Measurements from ENCODE around the gene GATA3.
"Not testable (repeated sequence)": the region's sequence is repeated elsewhere in the genome, so short reads cannot be mapped to it uniquely, and the experiment has no call there.

Gene GATA3

DNA sequence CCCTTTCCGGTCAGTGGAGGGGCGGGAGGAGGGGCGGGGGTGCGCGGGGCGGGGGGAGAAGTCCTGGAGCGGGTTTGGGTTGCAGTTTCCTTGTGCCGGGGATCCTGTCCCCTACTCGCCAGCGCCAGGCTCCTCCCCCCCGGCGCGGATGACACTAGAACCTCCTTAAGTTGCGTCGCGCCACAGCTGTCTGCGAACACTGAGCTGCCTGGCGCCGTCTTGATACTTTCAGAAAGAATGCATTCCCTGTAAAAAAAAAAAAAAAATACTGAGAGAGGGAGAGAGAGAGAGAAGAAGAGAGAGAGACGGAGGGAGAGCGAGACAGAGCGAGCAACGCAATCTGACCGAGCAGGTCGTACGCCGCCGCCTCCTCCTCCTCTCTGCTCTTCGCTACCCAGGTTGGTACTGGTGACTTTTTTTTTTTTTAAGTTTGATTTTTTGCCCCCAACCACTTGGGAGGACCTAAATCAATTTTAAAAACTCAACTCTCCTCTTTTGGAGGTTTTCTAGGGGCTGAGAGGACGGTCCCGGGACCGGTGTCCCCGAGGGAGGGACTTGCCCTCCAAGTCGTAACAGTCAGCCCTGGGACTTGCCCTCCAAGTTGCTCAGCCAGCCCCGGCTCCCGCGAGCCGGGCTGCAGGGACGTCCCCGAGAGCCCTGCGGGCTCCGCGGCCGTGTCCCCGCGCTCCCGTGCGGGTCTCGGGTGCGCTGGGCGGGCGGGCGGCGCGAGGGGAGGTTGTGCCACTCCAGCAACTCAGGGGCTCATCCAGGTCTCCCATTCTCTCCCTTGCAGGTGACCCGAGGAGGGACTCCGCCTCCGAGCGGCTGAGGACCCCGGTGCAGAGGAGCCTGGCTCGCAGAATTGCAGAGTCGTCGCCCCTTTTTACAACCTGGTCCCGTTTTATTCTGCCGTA, at the start of gene GATA3:
GATA3 (plus strand) TSS at position 195 of the 914 bp plus-strand sequence. CDS start 968 bp downstream, outside the sequence.
- H3K27ac Mint-ChIP-seq, result peak within 1 kb of the TSS; percentile 99
- DNase-seq (ENCODE audit: low spot score), result peak; percentile 92
- H3K4me3 Mint-ChIP-seq, result peak within 1 kb of the TSS; percentile 98
- H3K4me1 Mint-ChIP-seq (ENCODE audit: low read depth), result peaks cover 22% of the 10 kb centered on the region
- H3K36me3 Mint-ChIP-seq (ENCODE audit: low read depth), result peaks cover 64% of the 10 kb centered on the region
- no peaks in the 10 kb centered on the region for H3K9me3 Mint-ChIP-seq
- H3K27me3 Mint-ChIP-seq (ENCODE audit: low read depth), result peaks cover 5% of the 10 kb centered on the region

DNA sequence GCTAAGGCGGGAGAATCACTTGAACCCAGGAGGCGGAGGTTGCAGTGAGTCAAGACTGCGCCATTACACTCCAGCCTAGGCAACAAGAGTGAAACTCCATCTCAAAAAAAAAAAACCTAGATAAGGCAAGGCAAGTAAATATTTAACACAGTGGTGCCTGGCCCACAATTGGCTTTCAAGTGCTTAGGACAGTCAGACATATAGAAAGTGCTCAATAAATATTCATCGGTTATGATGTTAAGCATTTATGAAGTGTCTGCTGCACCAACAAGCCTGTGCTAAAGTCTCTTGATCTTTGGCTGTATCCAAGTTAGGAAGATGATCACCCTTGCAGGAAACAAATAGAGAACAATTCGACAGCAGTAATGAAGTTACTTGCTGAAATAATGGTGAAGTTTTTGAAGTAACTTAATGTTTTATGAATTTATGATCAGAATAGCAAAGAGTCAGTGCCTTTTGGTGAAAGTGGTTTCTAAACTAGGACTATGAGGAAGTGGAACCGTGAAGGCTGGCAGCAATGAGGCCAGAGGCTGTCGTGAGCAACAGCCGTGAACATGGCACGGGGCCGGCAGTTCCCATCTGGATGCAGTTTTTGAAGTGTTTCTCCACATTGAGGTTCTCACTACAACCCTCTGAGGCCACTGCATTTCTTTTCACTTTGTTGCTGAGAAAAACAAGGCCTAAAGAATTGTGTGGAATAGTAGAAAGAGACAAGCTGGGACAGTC, 48.1 kb upstream of the GATA3 start:
- no peaks in the 10 kb centered on the region for H3K4me1 Mint-ChIP-seq (ENCODE audit: low read depth)
- peaks cover 23% of the 10 kb centered on the region for H3K36me3 Mint-ChIP-seq (ENCODE audit: low read depth)
- H3K9me3 Mint-ChIP-seq, result peaks cover 22% of the 10 kb centered on the region
- H3K4me3 Mint-ChIP-seq, result no peak overlapping the region
- DNase-seq (ENCODE audit: low spot score), result no peak
- no peak overlapping the region for H3K27ac Mint-ChIP-seq
- no peaks in the 10 kb centered on the region for H3K27me3 Mint-ChIP-seq (ENCODE audit: low read depth)

DNA sequence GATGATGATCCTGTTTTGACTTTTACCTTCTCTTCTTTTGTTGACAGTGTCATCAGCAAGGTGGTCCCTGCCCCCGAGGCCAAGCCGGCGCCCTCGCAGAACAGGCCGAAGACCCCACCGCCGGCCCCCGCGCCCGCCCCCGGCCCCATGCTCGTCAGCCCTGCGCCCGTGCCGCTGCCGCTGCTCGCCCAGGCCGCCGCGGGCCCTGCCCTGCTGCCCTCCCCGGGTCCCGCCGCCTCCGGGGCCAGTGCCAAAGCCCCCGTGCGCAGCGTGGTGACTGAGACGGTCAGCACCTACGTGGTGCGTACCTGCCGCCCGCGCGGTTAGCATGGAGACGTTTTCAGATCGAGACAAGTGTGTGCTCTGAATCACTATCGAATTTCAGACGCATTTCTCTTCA, 45.5 kb upstream of the GATA3 start:
- H3K4me1 Mint-ChIP-seq (ENCODE audit: low read depth), result no peaks in the 10 kb centered on the region
- no peak overlapping the region for H3K27ac Mint-ChIP-seq
- H3K36me3 Mint-ChIP-seq (ENCODE audit: low read depth), result peaks cover 20% of the 10 kb centered on the region
- H3K4me3 Mint-ChIP-seq, result no peak overlapping the region
- DNase-seq (ENCODE audit: low spot score), result no peak
- H3K27me3 Mint-ChIP-seq (ENCODE audit: low read depth), result no peaks in the 10 kb centered on the region
- H3K9me3 Mint-ChIP-seq, result peaks cover 13% of the 10 kb centered on the region

DNA sequence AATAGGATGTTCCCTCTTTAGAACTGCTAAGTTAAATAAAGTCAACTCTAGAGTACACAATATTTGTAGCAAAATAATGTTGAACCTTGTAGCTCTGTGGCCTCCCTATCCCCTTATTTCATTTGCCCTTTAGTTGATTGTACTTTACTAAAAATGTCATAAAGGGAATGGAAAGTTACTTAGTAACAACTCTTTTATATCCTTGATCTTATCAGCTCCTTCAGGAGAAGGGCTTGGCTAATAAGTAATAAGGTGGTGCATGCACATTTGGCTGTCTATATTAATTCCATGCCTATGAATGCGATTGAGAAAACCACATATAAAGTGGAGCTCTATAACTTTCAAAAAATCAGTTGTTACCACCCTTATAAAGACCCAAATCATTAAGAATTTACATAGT, 41.5 kb upstream of the GATA3 start:
- no peak for DNase-seq (ENCODE audit: low spot score)
- Mint-ChIP-seq H3K4me3 (no peak overlapping the region), H3K27me3 (ENCODE audit: low read depth) (no peaks in the 10 kb centered on the region), H3K4me1 (ENCODE audit: low read depth) (no peaks in the 10 kb centered on the region), H3K9me3 (no peaks in the 10 kb centered on the region), H3K27ac (no peak overlapping the region), H3K36me3 (ENCODE audit: low read depth) (peaks cover 18% of the 10 kb centered on the region)

DNA sequence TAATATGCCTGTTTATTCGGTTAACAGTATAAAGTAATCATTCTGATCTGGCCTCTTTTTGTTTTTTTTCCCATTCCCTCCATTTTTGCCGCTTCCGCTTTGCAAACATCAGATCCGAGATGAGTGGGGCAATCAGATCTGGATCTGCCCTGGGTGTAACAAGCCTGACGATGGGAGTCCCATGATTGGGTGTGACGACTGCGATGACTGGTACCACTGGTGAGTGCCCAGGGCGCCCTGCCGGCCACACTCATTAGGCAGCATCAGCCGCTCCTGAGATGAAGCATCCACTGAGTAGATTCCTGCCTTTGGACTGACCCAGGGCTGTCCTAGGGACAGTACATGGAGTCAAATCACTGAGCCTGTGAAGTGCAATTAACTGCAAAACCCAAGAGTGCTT, 40.9 kb upstream of the GATA3 start:
- no peaks in the 10 kb centered on the region for H3K9me3 Mint-ChIP-seq
- no peaks in the 10 kb centered on the region for H3K27me3 Mint-ChIP-seq (ENCODE audit: low read depth)
- no peak overlapping the region for H3K27ac Mint-ChIP-seq
- no peaks in the 10 kb centered on the region for H3K4me1 Mint-ChIP-seq (ENCODE audit: low read depth)
- no peak overlapping the region for H3K4me3 Mint-ChIP-seq
- no peak for DNase-seq (ENCODE audit: low spot score)
- peaks cover 18% of the 10 kb centered on the region for H3K36me3 Mint-ChIP-seq (ENCODE audit: low read depth)

DNA sequence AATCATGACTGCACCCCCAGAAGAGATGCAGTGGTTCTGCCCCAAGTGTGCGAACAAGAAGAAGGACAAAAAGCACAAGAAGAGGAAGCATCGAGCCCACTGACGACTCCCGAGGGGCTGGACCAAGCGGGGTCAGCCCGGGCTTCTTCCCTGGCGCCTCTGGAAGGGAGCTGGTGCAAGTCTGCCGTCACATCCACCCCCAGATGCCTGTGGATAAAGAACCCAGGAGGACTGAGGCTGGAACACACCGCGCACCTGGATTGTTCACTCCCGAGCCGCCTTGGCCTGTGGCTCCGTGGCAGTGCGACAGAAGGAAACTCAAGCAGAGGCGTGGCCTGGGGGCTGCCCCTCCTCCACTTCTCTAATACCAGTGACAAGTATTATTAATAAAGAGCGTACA, 39.8 kb upstream of the GATA3 start:
- Mint-ChIP-seq H3K4me1 (ENCODE audit: low read depth) (no peaks in the 10 kb centered on the region), H3K9me3 (no peaks in the 10 kb centered on the region), H3K36me3 (ENCODE audit: low read depth) (peaks cover 18% of the 10 kb centered on the region), H3K27ac (no peak overlapping the region), H3K4me3 (no peak overlapping the region), H3K27me3 (ENCODE audit: low read depth) (no peaks in the 10 kb centered on the region)
- DNase-seq (ENCODE audit: low spot score), result no peak

DNA sequence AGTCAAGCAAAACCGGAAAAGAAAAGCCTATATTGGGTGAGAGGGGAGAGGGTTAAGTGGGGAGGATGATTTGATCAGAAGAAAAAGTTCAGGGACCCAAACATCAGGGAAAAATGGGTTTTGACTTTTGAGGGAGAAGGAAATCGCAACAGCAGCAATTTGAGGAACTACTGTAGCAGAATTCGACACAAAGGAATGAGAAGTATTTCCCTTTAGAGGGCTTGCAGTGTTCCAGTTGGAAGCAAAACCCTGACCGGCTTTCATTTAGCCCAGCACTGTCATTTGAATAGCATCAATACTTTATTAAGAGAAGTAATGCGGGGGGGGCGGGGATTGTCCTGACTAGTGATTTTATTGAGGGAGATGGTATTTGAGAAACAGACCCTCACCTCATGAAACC, 37.2 kb upstream of the GATA3 start:
- H3K36me3 Mint-ChIP-seq (ENCODE audit: low read depth), result peaks cover 10% of the 10 kb centered on the region
- H3K27me3 Mint-ChIP-seq (ENCODE audit: low read depth), result no peaks in the 10 kb centered on the region
- H3K4me1 Mint-ChIP-seq (ENCODE audit: low read depth), result no peaks in the 10 kb centered on the region
- H3K27ac Mint-ChIP-seq, result no peak overlapping the region
- no peaks in the 10 kb centered on the region for H3K9me3 Mint-ChIP-seq
- DNase-seq (ENCODE audit: low spot score), result no peak
- H3K4me3 Mint-ChIP-seq, result no peak overlapping the region

DNA sequence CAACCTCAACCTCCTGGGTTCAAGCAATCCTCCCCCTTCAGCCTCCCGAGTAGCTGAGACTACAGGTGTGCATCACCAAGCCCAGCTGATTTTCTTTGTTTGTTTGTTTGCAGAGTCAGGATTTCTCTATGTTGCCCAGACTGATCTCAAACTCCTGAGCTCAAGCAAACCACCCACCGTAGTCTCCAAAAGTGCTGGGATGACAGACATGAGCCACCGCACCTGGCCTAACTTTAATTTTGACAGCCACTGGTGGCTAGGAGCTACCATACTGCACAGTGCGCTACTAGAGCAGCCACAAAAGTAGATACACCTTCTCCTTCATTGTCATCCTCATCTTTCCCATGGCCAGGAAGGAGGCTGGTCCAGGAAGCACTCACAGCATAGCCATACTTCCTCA, 31.2 kb upstream of the GATA3 start:
- peaks cover 8% of the 10 kb centered on the region for H3K27me3 Mint-ChIP-seq (ENCODE audit: low read depth)
- H3K36me3 Mint-ChIP-seq (ENCODE audit: low read depth), result no peaks in the 10 kb centered on the region
- no peak overlapping the region for H3K27ac Mint-ChIP-seq
- H3K9me3 Mint-ChIP-seq, result no peaks in the 10 kb centered on the region
- no peak for DNase-seq (ENCODE audit: low spot score)
- H3K4me3 Mint-ChIP-seq, result no peak overlapping the region
- H3K4me1 Mint-ChIP-seq (ENCODE audit: low read depth), result peaks cover 6% of the 10 kb centered on the region

DNA sequence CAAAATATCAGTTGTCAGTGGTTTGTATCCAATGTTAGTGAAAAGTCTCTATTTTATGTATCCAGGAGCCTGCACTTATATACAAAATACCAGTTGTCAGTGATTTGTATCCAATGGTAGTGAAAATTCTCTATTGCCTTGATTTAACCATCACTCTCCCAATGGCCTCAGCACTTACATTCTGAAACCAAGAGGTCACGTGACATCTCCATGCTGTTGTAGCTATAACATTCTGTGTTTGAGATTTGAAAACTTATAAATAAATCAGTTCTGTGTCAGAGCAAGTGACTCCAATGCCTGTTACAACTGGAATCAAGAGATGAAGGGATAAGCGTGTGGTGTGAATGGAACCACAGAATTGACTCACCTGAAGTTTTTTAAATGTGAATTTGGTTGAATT, 30.6 kb upstream of the GATA3 start:
- no peak for DNase-seq (ENCODE audit: low spot score)
- Mint-ChIP-seq H3K9me3 (no peaks in the 10 kb centered on the region), H3K27ac (no peak overlapping the region), H3K4me3 (no peak overlapping the region), H3K4me1 (ENCODE audit: low read depth) (peaks cover 6% of the 10 kb centered on the region), H3K36me3 (ENCODE audit: low read depth) (no peaks in the 10 kb centered on the region), H3K27me3 (ENCODE audit: low read depth) (peaks cover 8% of the 10 kb centered on the region)

DNA sequence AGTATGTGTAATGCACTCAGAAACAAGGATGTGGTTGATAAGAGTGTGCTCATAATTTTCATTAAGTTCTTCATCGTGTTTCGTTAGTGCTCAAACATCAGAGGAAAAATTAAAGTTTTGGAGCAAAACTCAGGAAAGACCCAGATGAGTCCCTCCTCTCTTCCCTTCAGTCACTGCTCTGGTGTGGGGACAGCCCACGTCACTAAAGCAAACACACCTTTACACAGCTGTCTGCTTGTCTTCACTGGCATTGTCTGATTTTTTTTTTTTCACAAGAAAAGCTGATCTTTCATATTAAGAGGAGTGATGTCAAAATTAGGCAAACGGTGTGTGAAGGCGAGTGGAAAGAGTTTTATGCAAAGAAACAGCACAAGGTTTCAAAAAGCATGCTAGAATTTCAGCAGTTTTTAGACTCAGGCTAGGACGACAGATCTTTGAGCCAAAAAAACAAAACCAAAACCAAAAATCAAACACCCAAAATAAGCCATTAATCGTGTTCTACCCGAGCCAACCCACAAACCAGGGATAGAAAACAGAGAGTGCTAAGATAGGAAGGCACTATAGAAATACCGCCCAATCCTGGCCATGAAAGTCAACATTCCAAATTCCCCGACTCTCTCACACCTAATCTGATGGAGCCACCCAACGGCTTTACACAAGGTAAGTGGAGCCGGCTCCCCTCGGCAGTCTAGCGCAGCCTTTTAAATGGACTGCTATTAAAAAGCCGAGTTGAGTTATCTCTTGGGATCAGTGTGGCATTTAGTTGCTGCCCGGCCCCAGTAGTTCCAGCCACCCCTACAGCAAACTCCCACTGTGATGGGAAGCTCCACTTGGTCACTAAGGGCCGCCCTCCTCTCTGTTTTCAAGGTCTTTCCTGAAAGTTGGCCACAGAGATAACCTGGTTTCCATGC, 27.9 kb upstream of the GATA3 start:
- peak overlapping the region; percentile 69 for H3K4me3 Mint-ChIP-seq
- H3K36me3 Mint-ChIP-seq (ENCODE audit: low read depth), result no peaks in the 10 kb centered on the region
- peak overlapping the region; percentile 19 for H3K27ac Mint-ChIP-seq
- peaks cover 17% of the 10 kb centered on the region for H3K27me3 Mint-ChIP-seq (ENCODE audit: low read depth)
- no peak for DNase-seq (ENCODE audit: low spot score)
- no peaks in the 10 kb centered on the region for H3K9me3 Mint-ChIP-seq
- H3K4me1 Mint-ChIP-seq (ENCODE audit: low read depth), result peaks cover 6% of the 10 kb centered on the region

DNA sequence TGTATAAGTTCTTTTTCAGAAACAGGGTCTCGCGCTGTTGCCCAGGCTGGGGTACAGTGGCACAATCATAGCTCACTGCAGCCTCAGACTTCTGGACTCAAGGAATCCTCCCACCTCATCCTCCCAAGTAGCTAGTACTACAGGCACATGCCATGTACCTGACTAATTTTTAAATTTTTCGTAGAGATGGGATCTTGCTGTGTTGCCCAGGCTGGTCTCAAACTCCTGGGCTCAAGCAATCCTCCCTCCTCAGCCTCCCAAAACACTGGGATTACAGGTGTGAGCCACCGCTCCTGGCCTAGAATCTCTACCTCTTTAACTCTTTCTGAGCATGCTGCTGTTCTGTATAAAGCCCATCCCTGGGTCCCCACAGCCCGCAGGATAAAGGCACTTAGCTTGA, 23.3 kb upstream of the GATA3 start:
- DNase-seq (ENCODE audit: low spot score); H3K9me3 Mint-ChIP-seq; H3K4me3 Mint-ChIP-seq; H3K36me3 Mint-ChIP-seq (ENCODE audit: low read depth); H3K27ac Mint-ChIP-seq: not testable (repeated sequence)
- Mint-ChIP-seq H3K27me3 (ENCODE audit: low read depth) (peaks cover 49% of the 10 kb centered on the region), H3K4me1 (ENCODE audit: low read depth) (peaks cover 13% of the 10 kb centered on the region)

DNA sequence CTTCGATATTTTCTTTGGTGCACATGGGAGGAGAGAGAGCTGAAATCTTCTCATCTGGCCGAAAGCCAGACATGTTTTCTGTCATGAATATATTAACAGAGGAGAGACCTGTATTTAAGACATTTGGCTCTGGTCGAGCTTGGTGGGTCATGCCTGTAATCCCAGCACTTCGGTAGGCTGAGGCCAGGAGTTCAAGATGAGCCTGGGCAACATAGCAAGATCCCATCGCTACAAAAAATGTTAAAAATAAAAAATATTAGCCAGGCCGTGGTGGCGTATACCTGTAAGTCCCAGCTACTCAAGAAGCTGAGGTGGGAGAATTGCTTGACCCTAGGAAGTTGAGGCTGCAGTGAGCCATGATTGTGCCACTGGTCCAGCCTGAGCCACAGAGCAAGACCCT, 21.9 kb upstream of the GATA3 start:
- no peak overlapping the region for H3K27ac Mint-ChIP-seq
- H3K27me3 Mint-ChIP-seq (ENCODE audit: low read depth), result peaks cover 53% of the 10 kb centered on the region
- peaks cover 3% of the 10 kb centered on the region for H3K36me3 Mint-ChIP-seq (ENCODE audit: low read depth)
- peak overlapping the region; percentile 6 for H3K4me3 Mint-ChIP-seq
- no peak for DNase-seq (ENCODE audit: low spot score)
- H3K9me3 Mint-ChIP-seq, result no peaks in the 10 kb centered on the region
- peaks cover 12% of the 10 kb centered on the region for H3K4me1 Mint-ChIP-seq (ENCODE audit: low read depth)

DNA sequence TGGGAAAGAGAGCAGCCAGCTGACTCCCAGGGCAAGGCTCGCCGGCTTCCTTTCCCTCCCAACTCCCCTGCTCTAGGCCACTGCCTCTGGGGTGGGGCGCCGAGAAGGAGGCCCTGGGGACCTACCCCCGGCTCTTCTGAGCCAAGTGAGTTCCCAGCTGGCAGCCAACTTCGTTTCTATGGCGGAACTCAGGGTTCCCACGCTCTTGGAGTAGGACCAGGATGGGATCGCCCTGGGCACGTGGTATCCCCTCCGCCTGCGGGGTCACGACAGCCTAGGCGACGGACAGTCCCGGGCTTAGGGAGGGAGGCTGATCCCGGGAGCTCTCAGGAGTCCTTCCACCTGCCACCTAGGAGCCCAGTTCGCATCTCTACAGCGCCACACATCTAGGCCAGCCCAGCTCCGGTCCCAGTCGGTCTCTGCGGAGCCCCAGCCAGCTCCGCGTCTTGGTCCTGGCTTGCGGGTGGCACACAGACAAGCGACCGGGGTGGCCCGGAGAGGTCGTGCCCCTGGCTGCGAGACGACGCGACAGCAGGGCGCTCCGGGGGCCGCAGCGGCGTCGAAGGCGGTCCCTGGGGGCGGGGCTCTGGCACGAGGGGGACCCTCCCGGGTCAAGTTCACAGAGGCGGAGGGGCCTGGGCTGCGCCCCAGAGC, 20.5 kb upstream of the GATA3 start:
- Mint-ChIP-seq H3K4me3 (peak overlapping the region; percentile 44), H3K4me1 (ENCODE audit: low read depth) (peaks cover 24% of the 10 kb centered on the region), H3K36me3 (ENCODE audit: low read depth) (peaks cover 3% of the 10 kb centered on the region), H3K27me3 (ENCODE audit: low read depth) (peaks cover 67% of the 10 kb centered on the region), H3K27ac (no peak overlapping the region), H3K9me3 (no peaks in the 10 kb centered on the region)
- DNase-seq (ENCODE audit: low spot score), result no peak
